HG03025 (cell line): ENCODE data around the gene ARHGAP30.
"Not testable (repeated sequence)": the region's sequence is repeated elsewhere in the genome, so short reads cannot be mapped to it uniquely, and the experiment has no call there.

ENCODE experiments used
- ATAC-seq: cut with Tn5 transposase; IDR thresholded peaks from one replicate; pipeline ENCODE4 v1.9.1; 2021; ENCODE audit warnings: mild to moderate bottlenecking, moderate library complexity; ENCODE audit not compliant: unreplicated experiment, low FRiP score

The ARHGAP30 gene

DNA sequence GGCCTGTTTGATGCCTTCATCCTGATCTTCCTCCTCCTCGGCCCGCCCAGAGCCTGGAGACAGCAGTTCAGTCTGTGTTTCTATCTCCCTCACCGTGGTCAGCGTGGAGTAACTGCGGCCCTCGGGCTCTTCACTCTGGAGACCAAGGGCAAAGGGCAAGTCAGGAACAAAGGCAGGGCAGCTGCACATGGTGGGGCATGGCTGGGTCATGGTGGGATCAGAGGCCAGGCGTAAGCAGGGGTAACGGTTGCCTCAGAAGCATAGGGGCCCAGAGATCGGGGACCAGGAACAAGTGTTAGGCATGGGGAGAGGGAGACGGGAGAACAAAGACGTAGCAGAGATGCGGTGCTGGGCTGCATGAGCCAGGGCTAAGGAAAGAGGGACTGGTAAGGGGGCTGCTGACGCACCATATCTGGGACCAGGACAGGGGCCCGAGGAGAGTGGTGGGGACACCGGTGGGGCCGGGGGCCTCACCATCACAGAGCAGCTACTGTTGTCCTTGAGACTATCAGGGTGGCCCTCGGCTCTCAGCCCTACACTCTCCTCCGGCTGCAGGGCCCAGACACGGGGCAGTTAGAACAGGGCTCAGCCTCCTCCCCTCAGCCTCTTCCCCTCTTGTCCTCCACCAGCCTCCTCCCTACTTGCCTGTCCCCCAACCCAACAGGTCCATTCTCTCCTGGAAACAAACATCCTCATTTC is 3.2 kb upstream of the ARHGAP30 start:
- ATAC-seq, result no peak

DNA sequence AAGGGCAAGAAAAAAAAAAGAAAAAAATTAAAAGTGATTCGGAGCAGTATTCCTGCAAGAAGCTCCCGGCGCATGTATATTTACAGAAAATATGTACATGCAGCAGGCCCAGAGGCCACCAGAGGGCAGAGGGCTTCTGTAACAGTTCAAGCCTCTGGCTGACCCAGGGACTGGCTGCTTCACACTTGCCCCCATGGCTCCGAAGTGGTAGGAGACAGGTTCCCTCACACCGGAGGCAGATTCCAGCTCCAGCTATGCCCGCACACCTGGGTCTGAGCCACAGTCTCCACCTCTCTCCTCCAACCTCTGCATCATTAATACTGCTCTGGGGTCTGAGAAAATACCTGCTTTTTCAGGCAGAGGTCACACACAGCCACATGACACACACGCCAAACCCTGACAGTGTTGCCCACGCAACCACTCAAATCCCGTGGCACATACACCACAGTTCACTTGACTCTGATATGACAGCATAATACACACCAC is 2.2 kb upstream of the ARHGAP30 start:
- no peak for ATAC-seq

DNA sequence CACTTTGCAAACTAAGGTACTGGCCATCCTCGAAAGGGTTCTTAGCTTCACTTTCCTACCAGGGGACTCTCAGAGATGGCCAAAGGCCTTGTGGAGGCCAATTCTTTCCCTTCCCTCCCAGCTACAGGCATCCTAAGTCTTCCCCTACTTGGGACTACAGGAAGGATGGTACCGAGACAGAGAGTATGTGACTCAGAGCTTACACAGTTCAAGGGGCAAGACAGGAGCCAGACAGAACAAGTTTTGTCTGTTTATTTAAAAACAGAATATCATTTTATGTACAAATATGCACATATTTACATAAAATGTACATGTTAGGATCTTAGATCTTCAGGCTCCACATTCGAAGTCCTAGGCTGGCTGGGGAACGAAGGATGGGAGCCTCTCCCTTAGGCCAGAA is 1.1 kb upstream of the ARHGAP30 start:
- ATAC-seq, result no peak

DNA sequence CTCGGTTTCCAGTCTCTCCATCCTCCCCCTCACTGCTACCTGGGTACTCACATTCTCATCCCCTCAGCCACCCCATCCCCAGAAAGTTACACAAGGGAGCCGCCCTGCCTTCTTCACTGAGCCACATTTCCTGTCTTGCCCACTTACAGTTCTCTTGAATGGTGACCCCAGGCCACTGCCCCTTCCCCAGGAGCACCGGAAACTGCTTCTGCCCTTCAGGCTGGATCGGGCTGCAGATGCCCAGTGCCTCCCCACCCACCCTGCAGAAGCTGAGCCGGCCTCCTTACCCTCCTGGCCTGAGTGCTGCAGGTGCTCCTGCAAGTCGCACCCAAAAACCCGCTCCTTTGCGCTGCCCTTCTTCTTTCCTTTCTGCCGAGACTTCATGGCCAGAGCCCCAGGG is 450 bp downstream of the ARHGAP30 start:
- ATAC-seq, result no peak

DNA sequence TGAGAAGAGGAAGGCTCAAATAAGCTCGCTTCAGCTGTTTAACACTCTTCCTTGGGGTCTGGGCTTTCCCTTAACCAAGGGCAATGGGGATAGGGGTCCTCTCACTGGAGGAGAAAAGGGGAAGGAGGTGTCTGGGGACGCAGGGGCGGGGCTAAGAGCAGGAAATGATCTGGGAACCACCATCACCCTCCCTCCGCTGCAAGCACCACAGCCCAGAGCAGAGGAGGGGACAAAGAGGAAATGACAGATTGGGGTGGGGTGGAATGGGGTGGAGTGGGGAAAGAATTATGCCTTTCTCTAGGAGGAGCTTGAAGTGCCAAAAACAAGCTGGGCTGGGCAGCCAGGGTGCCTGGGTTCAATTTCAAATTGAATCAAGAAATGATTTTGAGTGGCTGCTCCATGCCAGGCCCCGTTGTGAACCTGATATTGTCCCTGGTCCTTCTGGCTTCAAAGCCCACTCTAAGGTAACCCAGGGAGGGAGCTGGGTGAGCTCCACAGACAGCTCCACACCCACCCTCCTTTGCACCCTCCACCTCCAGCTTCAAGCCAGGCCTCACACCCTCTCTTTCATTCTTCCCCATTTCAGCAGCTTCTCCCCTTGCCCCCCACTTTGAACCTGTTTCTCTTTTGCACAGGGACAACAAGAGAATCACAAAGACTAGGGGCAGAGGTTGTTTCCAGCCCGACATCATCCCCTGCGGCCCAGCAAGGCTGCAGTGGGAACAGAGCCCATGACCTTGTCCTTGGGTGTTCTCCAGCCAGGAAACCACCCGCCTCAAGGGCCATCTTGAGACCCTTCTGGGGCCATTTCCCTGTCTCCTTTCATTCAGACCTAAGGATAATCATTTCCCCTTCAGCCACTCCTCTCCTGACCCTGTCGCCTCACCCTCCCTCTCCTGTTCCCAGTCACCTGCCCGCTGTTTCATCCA is 1.1 kb downstream of the ARHGAP30 start:
- peak; percentile 46 for ATAC-seq

DNA sequence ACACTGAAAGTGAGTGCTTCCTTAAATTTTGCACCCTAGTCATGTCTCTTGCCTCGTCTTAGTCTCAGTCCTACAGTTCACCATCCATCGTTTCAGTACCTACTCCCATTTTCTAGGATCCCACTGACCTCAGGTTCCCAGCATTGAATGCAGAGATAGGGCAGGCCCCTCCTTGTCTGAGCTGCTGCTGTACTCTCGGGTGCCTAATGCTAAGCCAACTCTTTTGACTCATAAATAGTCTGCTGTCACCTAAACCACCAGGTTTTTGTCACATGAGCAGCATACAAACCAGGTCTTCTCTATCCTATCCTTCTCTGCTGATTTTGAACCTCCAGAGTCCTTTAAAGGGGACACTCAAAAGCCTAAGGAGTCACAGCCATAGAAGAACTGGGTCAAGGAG is 3.0 kb downstream of the ARHGAP30 start:
- ATAC-seq, result no peak

DNA sequence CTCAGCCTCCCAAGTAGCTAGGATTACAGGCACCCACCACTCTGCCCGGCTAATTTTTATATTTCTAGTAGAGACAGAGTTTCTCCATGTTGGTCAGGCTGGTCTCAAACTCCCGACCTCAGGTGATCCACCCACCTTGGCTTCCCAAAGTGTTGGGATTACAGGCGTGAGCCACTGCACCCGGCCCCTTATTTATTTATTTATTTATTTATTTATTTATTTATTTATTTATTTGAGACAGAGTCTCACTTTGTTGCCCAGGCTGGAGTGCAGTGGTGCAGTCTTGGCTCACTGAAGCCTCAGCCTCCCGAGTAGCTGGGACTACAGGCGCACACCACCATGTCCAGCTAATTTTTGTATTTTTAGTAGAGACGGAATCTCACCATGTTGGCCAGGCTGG is 4.0 kb downstream of the ARHGAP30 start:
- ATAC-seq, result not testable (repeated sequence)

DNA sequence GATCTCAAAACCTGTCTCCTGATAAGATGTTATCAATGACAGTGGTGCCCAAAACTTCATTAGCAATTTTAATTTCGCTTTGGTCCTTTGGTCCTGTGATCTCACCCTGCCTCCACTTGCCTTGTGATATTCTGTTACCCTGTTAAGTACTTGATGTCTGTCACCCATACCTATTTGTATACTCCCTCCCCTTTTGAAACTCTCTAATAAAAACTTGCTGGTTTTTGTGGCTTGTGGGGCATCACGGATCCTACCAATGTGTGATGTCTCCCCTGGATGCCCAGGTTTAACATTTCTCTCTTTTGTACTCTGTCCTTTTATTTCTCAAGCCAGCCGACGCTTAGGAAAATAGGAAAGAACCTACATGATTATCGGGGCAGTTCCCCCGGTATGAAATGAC is 5.8 kb downstream of the ARHGAP30 start:
- ATAC-seq, result not testable (repeated sequence)

DNA sequence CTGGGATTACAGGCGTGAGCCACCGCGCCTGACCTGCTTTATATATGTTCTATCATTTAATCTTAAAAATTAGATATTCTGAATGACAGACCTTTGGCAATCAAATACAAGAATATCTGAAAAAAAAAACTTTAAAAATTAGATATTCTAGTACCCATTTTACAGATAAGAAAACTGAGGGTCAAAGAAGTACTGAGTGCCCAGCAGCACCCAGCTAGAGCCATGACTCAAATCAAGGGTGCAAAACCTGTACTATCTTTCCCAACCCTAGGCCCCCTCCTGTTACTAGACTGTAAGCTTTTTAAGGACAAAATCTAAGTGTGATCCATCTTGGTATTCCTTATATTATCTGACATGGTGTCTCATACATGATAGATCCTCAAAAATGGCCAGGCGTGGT is 8.3 kb downstream of the ARHGAP30 start:
- ATAC-seq, result no peak

DNA sequence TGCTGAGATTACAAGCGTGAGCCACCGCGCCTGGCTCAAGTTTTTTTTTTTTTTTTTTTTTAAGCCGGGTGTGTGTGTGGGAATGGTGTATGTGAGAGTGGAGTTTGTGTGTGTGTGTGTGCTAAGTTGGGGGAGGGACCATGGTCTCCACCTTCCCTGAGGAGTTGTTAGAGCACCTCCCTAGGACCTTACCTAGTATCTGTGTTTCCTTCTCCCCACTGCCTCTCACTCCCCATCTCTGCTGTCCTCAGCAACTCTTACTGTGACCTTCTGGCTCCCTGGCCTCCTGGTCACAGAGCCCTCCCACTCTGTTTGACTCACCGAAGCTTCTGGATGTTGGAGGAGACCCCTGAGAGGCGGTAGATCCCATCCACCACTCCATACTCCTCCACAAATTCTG is 10.4 kb downstream of the ARHGAP30 start:
- no peak for ATAC-seq

DNA sequence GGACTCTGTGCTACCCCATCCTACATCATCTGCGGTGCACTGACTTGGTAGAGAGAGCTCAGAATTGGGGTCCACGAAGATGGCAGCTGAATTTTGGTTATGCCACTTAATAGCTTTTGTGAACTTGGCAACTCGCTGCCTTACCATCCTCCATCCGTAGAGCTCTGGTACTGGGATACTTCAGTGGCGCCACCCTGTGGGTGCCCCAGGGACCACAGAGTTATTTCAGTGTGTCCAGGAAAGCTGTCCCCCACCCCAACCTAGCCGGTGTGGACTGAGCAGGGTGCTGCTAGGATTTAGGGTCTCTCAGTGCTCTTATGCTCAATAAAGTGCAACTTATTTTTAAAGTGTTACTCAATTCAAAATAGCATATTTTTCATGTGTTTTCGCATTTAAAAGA is 14.9 kb downstream of the ARHGAP30 start:
- ATAC-seq, result no peak

DNA sequence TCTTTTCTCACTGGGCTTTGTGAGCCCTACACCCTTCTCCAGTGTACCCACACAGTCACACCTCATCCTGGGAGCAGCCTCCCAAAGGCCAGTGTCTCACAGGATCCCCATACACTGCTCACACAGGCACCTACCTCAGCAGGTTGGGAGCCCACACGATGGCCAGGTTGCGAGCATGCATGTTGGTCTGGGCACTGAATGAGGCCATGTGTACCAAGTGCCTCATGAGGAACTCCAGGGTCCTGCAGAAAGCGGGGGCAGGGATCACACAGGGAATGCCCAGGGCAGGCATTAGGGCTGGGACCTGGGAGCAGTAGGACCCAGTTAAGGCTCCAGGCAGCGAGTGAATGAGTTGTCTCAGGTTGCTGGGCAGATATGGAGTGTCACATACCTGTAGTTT is 15.5 kb downstream of the ARHGAP30 start:
- ATAC-seq, result no peak

DNA sequence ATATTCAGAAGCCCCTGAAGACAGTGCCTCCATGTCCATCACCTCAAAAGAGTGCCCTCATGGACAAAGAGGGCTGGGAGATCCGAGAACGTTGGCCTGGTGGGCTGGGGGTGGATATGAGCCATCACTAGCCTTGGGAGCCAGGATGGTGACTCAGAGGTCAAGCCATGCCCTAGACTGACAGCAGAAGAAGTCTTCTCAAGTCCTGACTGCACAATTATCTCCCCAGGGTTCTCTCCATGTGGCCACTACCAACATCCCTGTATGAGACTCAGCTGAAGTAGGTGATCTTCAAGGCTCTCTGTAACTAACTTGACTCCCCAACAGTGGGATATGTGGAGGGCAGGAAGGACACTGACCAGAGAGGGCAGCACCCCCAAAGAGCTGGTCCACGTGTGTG is 16.8 kb downstream of the ARHGAP30 start:
- ATAC-seq, result no peak

DNA sequence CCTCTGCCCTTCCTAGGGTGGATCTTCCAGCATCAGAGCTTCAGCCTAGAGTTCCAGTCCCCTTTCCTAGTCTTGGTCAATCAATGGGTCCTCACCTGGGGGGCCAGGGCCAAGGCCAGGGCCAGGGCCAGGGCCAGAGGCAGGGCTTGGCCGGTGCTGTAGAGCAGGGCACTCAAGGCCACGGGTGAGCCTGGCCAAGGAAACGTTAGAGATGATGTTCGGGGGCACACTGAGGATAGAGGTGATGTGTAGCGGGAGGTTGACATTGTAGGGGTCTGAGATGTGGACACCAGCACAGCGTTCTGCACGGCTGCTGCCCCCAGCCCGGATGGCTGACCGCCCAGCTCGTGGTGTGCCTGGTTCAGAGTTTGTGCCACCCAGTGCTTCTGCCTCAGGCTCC is 18.5 kb downstream of the ARHGAP30 start:
- no peak for ATAC-seq

DNA sequence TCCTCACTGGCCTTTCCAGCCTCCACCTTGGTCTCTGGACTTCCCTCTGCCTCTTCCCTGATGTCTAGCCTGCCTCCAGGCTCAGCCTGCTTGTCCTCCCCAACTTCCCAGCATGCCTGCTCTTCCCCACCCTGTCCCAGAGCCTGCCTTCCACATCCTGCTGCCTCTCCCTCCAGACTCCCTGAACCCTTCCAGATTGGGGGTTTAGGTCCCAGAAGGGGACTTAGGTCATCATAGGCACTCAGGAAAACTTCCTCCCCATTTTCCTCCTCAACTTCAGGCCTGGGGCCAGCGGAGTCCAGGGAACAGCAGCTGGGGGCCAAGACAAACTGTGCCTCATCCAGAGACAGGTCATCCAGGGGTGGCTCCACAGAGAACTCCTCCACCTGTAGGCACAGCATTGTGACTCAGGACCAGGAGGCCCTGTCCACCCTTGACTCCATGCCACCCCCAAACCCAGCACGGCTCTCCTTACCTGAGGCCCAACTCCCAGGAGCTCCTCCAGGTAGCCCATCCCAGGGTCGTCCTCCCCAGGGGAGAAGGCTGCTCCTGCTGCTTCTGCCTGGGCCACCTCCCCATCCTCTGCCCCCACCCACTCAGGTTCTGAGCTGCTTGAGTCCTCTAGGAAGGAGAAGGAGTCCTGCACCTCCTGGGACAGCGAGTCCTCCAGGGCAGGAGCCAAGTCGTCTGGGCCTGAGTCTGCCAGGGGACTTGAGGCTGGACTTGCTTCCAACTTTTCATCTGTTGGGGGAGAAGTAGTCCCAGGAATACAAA is 20.6 kb downstream of the ARHGAP30 start:
- ATAC-seq, result no peak

DNA sequence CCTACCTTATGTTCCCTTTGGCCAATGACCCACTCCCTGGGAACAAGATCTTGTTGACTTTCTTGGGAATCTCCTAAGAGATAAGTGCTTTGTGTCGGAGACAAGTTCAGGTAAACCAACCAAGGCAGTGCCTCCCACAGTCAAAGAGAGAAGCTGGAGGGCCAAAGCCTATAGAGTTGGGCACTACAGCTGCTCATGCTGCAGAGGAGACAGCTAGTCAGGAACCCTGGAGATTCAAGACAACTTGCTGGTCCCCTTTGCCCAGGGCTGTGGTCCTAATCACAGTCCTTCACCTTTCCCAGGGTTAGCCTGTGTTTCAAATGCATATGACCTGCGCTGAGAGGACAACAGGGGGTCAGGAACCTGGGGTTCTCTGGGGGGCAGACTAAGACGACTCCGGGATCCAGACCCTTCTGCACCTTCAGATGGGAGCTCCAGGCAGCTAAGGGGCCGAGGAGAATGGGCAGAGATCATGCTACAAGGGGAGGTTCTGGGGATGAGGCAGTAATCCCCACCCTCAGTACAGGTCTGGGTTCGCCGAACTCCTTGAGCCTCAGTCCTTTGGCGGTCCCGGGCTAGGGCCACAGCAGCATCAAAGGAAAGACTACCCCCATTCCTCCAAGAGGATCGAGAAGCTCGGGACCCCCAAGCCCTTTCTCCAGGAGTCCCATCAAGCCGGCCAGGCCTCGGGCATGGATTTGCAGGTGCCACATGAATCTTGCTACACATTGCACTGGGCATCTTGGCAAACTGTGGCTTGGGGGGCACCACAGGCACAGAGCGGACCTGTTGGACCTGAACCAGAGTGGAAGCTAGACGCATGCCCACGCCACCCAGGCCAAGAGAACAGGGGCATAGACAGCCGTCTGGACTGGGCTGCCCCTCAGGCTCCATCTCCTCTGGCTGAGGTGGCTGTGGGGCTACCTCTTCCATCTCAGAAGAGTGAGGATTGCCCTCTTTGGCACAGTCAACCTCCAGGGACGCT is 22.0 kb downstream of the ARHGAP30 start:
- no peak for ATAC-seq

DNA sequence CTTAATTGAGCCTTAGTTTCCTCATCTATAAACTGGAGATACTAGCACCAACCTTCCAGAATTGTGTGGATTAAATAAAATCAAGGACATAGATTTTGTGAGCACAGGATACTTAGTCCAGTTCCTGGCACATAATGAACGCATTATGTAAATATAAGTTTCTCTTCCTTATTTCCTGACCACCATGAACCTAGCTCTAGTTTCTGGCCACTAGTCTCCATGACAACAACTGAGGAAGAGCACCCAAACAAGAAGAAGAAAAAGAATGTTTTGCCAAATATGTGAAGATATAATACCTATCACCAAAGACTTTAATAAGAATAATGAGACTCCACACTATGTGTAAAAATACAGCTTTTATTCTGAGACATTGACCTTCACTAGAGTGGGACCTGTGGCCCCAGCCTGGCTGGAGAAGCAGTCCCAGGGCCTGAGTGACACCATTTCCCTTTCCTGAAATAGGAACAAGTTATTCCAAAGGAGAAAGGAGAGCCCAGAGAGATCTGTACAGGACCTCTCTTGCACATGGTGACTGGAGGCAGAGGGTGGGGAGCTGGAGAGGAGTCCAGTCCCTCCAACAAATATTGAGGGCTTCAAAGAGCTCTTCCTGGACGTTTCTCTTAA is 23.0 kb downstream of the ARHGAP30 start:
- no peak for ATAC-seq

DNA sequence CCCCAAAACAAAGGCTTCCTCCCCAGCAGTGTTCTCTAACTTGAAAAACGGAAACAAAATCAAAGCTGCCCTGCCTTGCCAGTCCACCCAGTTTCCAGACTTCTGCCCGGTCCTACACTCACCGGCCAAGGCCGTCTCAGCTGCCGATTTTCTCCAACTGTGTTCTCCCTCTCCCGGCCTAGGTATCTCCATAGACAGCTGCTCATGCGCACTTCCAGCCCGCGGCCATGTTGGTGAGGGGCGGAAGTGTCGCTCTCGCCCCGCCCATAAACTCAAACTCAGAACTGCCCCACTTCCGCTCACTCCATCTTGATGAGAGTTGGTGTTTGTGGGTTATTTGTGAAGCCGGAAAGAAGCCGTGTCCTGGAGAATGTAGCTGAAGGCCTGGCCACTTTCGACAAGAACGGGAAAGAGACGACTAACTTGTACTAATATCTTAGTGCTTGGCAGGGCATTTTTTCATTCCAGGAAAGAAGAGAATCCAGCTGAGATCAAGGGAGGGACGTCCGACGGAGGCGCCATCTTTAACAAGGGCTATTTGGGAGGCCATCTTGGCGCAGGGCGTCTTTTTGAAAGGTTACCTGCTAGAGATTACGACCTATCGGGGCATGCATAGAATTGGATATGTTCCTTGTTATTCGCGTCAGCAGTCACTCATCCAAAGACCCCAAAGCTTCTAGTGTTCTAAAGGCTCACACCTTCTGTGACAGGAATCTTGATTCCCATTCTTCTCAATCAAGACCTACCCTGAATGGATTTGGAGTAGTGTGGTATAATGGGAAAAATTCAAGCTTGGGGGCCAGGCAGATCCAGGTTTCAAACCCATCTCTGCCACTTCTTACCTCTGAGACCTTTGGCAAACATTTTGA is 23.7 kb downstream of the ARHGAP30 start, which contains the start of gene USF1:
Gene USF1, minus strand, starts transcription at position 242 of the 869 bp plus-strand sequence. CDS start 2,702 bp downstream, outside the sequence.
- ATAC-seq, result peak; percentile 53
